H9 (cell line): ENCODE data around the gene FXR1. TPM values are rescaled to one million over a fixed set of nuclear protein-coding genes. Genes with fewer than 3 reads are reported as not detected.

Experiments used
- DNase-seq: peaks from one replicate; pipeline ENCODE4 v3.0.0-alpha.2; 2017
- H2AFZ ChIP-seq: one replicate; pipeline ENCODE4 v1.6.1; 2013; ENCODE audit warnings: mild to moderate bottlenecking, low read length, control low read depth, moderate library complexity
- H2AK5ac ChIP-seq: 2 replicates; pipeline ENCODE4 v1.6.1; 2013; ENCODE audit warnings: low read length, control low read depth, mixed read lengths; ENCODE audit not compliant: insufficient read length
- H2BK120ac ChIP-seq: one replicate; pipeline ENCODE4 v1.6.1; 2013; ENCODE audit warnings: low read depth, mild to moderate bottlenecking, low read length, control low read depth, inconsistent platforms; ENCODE audit not compliant: poor library complexity, severe bottlenecking
- H2BK12ac ChIP-seq: 2 replicates; pipeline ENCODE4 v1.6.1; 2013; ENCODE audit warnings: low read length, control low read depth, mixed read lengths, low read depth; ENCODE audit not compliant: insufficient read length
- H2BK15ac ChIP-seq: 2 replicates; pipeline ENCODE4 v1.6.1; 2013; ENCODE audit warnings: low read depth, low read length, control low read depth
- H2BK20ac ChIP-seq: one replicate; pipeline ENCODE4 v1.6.1; 2013; ENCODE audit warnings: low read depth, mild to moderate bottlenecking, low read length, control low read depth, inconsistent platforms; ENCODE audit not compliant: poor library complexity, severe bottlenecking
- H2BK5ac ChIP-seq: 2 replicates; pipeline ENCODE4 v1.6.1; 2013; ENCODE audit warnings: low read length, control low read depth, mixed read lengths; ENCODE audit not compliant: insufficient read length
- H3K14ac ChIP-seq: 2 replicates; pipeline ENCODE4 v1.6.1; 2013; ENCODE audit warnings: low read length, control low read depth; ENCODE audit not compliant: insufficient read depth
- H3K18ac ChIP-seq: 2 replicates; pipeline ENCODE4 v1.6.1; 2013; ENCODE audit warnings: low read depth, mild to moderate bottlenecking, mixed read lengths, low read length, control low read depth; ENCODE audit not compliant: insufficient read length
- H3K23ac ChIP-seq: 2 replicates; pipeline ENCODE4 v1.6.1; 2013; ENCODE audit warnings: low read length, control low read depth, mixed read lengths, low read depth; ENCODE audit not compliant: insufficient read length
- H3K23me2 ChIP-seq: 2 replicates; pipeline ENCODE4 v1.6.1; 2013; ENCODE audit warnings: low read depth, mild to moderate bottlenecking, mixed read lengths, low read length, control low read depth; ENCODE audit not compliant: insufficient read length, poor library complexity, severe bottlenecking
- H3K27ac ChIP-seq: 2 replicates; pipeline ENCODE4 v1.5.1; 2013; ENCODE audit warnings: low read length, control low read depth, mixed read lengths, low read depth; ENCODE audit not compliant: insufficient read length
- H3K27me3 ChIP-seq: 2 replicates; pipeline ENCODE4 v1.6.1; 2013; ENCODE audit warnings: low read length, control low read depth, inconsistent platforms; ENCODE audit not compliant: insufficient read depth
- H3K4ac ChIP-seq: 2 replicates; pipeline ENCODE4 v1.6.1; 2013; ENCODE audit warnings: low read depth, mild to moderate bottlenecking, control low read depth, inconsistent platforms, low read length, moderate library complexity
- H3K4me1 ChIP-seq: 2 replicates; pipeline ENCODE4 v1.6.1; 2013; ENCODE audit warnings: low read length, control low read depth, inconsistent platforms; ENCODE audit not compliant: insufficient read depth
- H3K4me2 ChIP-seq: 2 replicates; pipeline ENCODE4 v1.6.1; 2013; ENCODE audit warnings: low read length, control low read depth, mixed read lengths; ENCODE audit not compliant: insufficient read length, insufficient read depth
- H3K56ac ChIP-seq: 2 replicates; pipeline ENCODE4 v1.6.1; 2013; ENCODE audit warnings: low read depth, mild to moderate bottlenecking, mixed read lengths, low read length, control low read depth; ENCODE audit not compliant: insufficient read length
- H3K79me1 ChIP-seq: 2 replicates; pipeline ENCODE4 v1.6.1; 2013; ENCODE audit warnings: low read depth, mild to moderate bottlenecking, moderate library complexity, low read length, control low read depth, inconsistent platforms; ENCODE audit not compliant: insufficient read depth, poor library complexity, severe bottlenecking
- H3K79me2 ChIP-seq: 2 replicates; pipeline ENCODE4 v1.6.1; 2013; ENCODE audit warnings: low read length, control low read depth, inconsistent platforms; ENCODE audit not compliant: insufficient read depth
- H3K9ac ChIP-seq: 2 replicates; pipeline ENCODE4 v1.6.1; 2013; ENCODE audit warnings: low read length, control low read depth, mixed read lengths; ENCODE audit not compliant: insufficient read length; ENCODE audit errors: extremely low read depth
- H3K9me3 ChIP-seq: one replicate; pipeline ENCODE4 v1.6.1; 2013; ENCODE audit warnings: low read depth, low read length, inconsistent platforms; ENCODE audit not compliant: control insufficient read depth
- H3T11ph ChIP-seq: one replicate; pipeline ENCODE4 v1.6.1; 2013; ENCODE audit warnings: mild to moderate bottlenecking, low read length, control low read depth, inconsistent platforms
- H4K20me1 ChIP-seq: one replicate; pipeline ENCODE4 v1.6.1; 2013; ENCODE audit not compliant: control insufficient read depth, insufficient read length, insufficient read depth
- H4K5ac ChIP-seq: 2 replicates; pipeline ENCODE4 v1.6.1; 2013; ENCODE audit warnings: low read depth, mild to moderate bottlenecking, mixed read lengths, low read length, control low read depth; ENCODE audit not compliant: insufficient read length
- H4K8ac ChIP-seq: replicated peaks from 2 replicates; pipeline ENCODE4 v1.6.1; 2013; ENCODE audit warnings: low read length, control low read depth, mixed read lengths, low read depth; ENCODE audit not compliant: insufficient read length
- H4K91ac ChIP-seq: 2 replicates; pipeline ENCODE4 v1.6.1; 2013; ENCODE audit warnings: low read depth, mild to moderate bottlenecking, moderate library complexity, mixed read lengths, low read length, control low read depth; ENCODE audit not compliant: insufficient read length
- H3K27ac Mint-ChIP-seq, 3 experiments: 2 replicates in 2 of 3; 3 replicates in 1 of 3; pipeline ENCODE4 v1.8.0; 2020 to 2021; ENCODE audit warnings: mixed read lengths in 3 of 3, mild to moderate bottlenecking in 1 of 3, moderate library complexity in 1 of 3
- H3K27me3 Mint-ChIP-seq: 2 replicates; pipeline ENCODE4 v1.8.0; 2021; ENCODE audit warnings: low read depth, mild to moderate bottlenecking, moderate library complexity, mixed read lengths
- H3K36me3 Mint-ChIP-seq, 3 experiments: 2 replicates in 2 of 3; 3 replicates in 1 of 3; pipeline ENCODE4 v1.8.0; 2020 to 2021; ENCODE audit warnings: low read depth in 3 of 3, mixed read lengths in 3 of 3; ENCODE audit not compliant: insufficient read depth in 1 of 3
- H3K4me1 Mint-ChIP-seq, 2 experiments: 2 replicates each; pipeline ENCODE4 v1.8.0; 2020; ENCODE audit warnings: mixed read lengths in 2 of 2
- H3K4me3 Mint-ChIP-seq, 2 experiments: 2 replicates in 1 of 2; 3 replicates in 1 of 2; pipeline ENCODE4 v1.8.0; 2020 to 2021; ENCODE audit warnings: mild to moderate bottlenecking in 2 of 2, mixed read lengths in 2 of 2, moderate library complexity in 1 of 2
- H3K9me3 Mint-ChIP-seq, 2 experiments: 2 replicates in 1 of 2; 3 replicates in 1 of 2; pipeline ENCODE4 v1.8.0; 2020; ENCODE audit warnings: mild to moderate bottlenecking in 2 of 2, mixed read lengths in 2 of 2, moderate library complexity in 1 of 2
- WGBS: extraction: QIAGEN DNeasy Blood & Tissue Kit; methylation state at CpG from one replicate; pipeline ENCODE4 v1.1.7; 2013; ENCODE audit warnings: missing lambda C conversion rate, low lambda C conversion rate, mixed read lengths; ENCODE audit not compliant: insufficient read length; ENCODE audit errors: extremely low coverage; 5-methylcytosine and 5-hydroxymethylcytosine counted together
- total RNA-seq: library from RNA; stranded (reverse); gene quantifications from 2 replicates; pipeline ENCODE4 v1.2.1, GENCODE V29; 2021
- TF ChIP-seq, protein P1 (sequence below): fragments of 200-600 bp; sonication (generic); conservative IDR thresholded peaks from 3 replicates; pipeline ENCODE4 v1.8.0; 2021; ENCODE audit warnings: antibody characterized with exemption, mild to moderate bottlenecking

FXR1 gene
- total RNA-seq, 1 experiment from 2014 or later = 240 TPM

DNA sequence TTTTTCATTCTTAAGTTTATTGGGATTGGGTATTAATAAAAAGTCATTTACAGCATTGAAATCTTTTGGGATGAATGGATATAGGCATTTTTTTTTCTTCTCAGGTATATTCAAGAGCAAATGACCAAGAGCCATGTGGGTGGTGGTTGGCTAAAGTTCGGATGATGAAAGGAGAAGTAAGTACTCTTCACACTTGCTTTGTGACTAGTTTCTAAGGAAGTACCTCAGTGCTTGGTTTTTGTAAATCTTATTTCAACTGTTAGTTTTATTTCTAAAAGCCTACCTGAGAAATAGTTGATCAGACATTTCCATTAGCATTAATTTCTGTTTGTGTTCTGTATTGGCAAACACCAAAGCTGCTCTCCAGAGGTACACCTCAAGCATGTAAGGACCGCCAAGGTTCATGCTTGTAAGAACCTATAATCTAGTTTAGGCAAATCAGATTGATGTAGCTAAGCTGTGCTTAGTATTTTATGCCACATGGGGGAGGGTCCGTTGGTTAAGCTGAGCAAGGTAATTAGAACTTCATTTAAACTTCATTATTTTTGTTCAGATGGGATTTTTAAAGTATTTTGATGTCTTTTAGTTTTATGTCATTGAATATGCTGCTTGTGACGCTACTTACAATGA is 35.4 kb downstream of the FXR1 start:
- no peak overlapping the region for H3K4ac ChIP-seq
- no peak overlapping the region for H3K4me2 ChIP-seq
- TF ChIP-seq, protein P1, sequence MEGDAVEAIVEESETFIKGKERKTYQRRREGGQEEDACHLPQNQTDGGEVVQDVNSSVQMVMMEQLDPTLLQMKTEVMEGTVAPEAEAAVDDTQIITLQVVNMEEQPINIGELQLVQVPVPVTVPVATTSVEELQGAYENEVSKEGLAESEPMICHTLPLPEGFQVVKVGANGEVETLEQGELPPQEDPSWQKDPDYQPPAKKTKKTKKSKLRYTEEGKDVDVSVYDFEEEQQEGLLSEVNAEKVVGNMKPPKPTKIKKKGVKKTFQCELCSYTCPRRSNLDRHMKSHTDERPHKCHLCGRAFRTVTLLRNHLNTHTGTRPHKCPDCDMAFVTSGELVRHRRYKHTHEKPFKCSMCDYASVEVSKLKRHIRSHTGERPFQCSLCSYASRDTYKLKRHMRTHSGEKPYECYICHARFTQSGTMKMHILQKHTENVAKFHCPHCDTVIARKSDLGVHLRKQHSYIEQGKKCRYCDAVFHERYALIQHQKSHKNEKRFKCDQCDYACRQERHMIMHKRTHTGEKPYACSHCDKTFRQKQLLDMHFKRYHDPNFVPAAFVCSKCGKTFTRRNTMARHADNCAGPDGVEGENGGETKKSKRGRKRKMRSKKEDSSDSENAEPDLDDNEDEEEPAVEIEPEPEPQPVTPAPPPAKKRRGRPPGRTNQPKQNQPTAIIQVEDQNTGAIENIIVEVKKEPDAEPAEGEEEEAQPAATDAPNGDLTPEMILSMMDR = no peak
- H3K14ac ChIP-seq = no peak overlapping the region
- H4K20me1 ChIP-seq = no peaks in the 10 kb centered on the region
- H3K79me1 ChIP-seq = peaks cover 8% of the 10 kb centered on the region
- no peak overlapping the region for H2BK5ac ChIP-seq
- no peaks in the 10 kb centered on the region for H3K23me2 ChIP-seq
- peak overlapping the region in 1 of 3 experiments; percentile 48; a peak in 1 of 7 replicates for H3K27ac Mint-ChIP-seq
- H3K27ac ChIP-seq = no peak overlapping the region
- no peak overlapping the region for H3K56ac ChIP-seq
- no peak overlapping the region for H2BK120ac ChIP-seq
- H4K91ac ChIP-seq = no peak overlapping the region
- WGBS = no CpG with 5 or more reads among the region's 4 CpGs
- no peak overlapping the region for H3T11ph ChIP-seq
- H2BK15ac ChIP-seq = no peak overlapping the region
- H3K36me3 Mint-ChIP-seq = peaks cover 42 to 76% (median 73%) of the 10 kb centered on the region in 3 experiments
- no peak overlapping the region for H3K18ac ChIP-seq
- no peak overlapping the region for H3K23ac ChIP-seq
- no peaks in the 10 kb centered on the region for H3K4me1 Mint-ChIP-seq
- no peak overlapping the region for H2BK20ac ChIP-seq
- H4K5ac ChIP-seq = no peak overlapping the region
- no peaks in the 10 kb centered on the region for H3K4me1 ChIP-seq
- no peaks in the 10 kb centered on the region for H3K9me3 ChIP-seq
- no peaks in the 10 kb centered on the region for H3K27me3 ChIP-seq
- H3K4me3 Mint-ChIP-seq = no peak overlapping the region
- no peak overlapping the region for H2BK12ac ChIP-seq
- H2AFZ ChIP-seq = no peak overlapping the region
- no peaks in the 10 kb centered on the region for H3K9me3 Mint-ChIP-seq
- no peak overlapping the region for H2AK5ac ChIP-seq
- H3K27me3 Mint-ChIP-seq = no peaks in the 10 kb centered on the region
- H3K9ac ChIP-seq = no peak overlapping the region
- no peak overlapping the region for H4K8ac ChIP-seq
- DNase-seq = no peak
- H3K79me2 ChIP-seq = peaks cover 5% of the 10 kb centered on the region; the same call in 1 of the 2 replicates
